Endothelial cell (in vitro differentiated cells): Measurements from ENCODE around the gene MT1B. TPM values are rescaled to one million over a fixed set of nuclear protein-coding genes. Genes with fewer than 3 reads are reported as not detected.
A peak's percentile ranks its signal among the peaks of the same experiment; 100 is the strongest.

Source experiments
- DNase-seq: peaks from one replicate; pipeline ENCODE4 v3.0.0; 2021; ENCODE audit warnings: low spot score
- H3K27ac Mint-ChIP-seq: one replicate; pipeline ENCODE4 v1.8.0; 2021; ENCODE audit warnings: mixed read lengths, inconsistent platforms; ENCODE audit not compliant: unreplicated experiment
- H3K27me3 Mint-ChIP-seq: one replicate; pipeline ENCODE4 v1.8.0; 2021; ENCODE audit warnings: mild to moderate bottlenecking, moderate library complexity, mixed read lengths, inconsistent platforms; ENCODE audit not compliant: unreplicated experiment
- H3K36me3 Mint-ChIP-seq: one replicate; pipeline ENCODE4 v1.8.0; 2021; ENCODE audit warnings: mild to moderate bottlenecking, low read depth, mixed read lengths, inconsistent platforms; ENCODE audit not compliant: unreplicated experiment
- H3K4me1 Mint-ChIP-seq: one replicate; pipeline ENCODE4 v1.8.0; 2021; ENCODE audit warnings: mild to moderate bottlenecking, mixed read lengths, inconsistent platforms; ENCODE audit not compliant: unreplicated experiment
- H3K4me3 Mint-ChIP-seq: one replicate; pipeline ENCODE4 v1.8.0; 2021; ENCODE audit warnings: mild to moderate bottlenecking, mixed read lengths, inconsistent platforms; ENCODE audit not compliant: unreplicated experiment
- H3K9me3 Mint-ChIP-seq: one replicate; pipeline ENCODE4 v1.8.0; 2021; ENCODE audit warnings: mixed read lengths, inconsistent platforms; ENCODE audit not compliant: unreplicated experiment
- total RNA-seq: library from RNA; stranded (reverse); fragmentation: NEBNext Ultra II Directional; extraction: Animal tissue kit (Norgen Biotek cat#: 25700); gene quantifications from one replicate; pipeline ENCODE4 v1.2.1, GENCODE V29; 2021; ENCODE audit not compliant: unreplicated experiment
- TF ChIP-seq, protein P1 (sequence below): fragments of 200-600 bp; sonication (generic); IDR thresholded peaks from one replicate; pipeline ENCODE4 v1.5.0; 2021; ENCODE audit warnings: antibody characterized with exemption; ENCODE audit not compliant: unreplicated experiment

The MT1B gene
- total RNA-seq, 1 donor from 2014 or later: not detected

DNA sequence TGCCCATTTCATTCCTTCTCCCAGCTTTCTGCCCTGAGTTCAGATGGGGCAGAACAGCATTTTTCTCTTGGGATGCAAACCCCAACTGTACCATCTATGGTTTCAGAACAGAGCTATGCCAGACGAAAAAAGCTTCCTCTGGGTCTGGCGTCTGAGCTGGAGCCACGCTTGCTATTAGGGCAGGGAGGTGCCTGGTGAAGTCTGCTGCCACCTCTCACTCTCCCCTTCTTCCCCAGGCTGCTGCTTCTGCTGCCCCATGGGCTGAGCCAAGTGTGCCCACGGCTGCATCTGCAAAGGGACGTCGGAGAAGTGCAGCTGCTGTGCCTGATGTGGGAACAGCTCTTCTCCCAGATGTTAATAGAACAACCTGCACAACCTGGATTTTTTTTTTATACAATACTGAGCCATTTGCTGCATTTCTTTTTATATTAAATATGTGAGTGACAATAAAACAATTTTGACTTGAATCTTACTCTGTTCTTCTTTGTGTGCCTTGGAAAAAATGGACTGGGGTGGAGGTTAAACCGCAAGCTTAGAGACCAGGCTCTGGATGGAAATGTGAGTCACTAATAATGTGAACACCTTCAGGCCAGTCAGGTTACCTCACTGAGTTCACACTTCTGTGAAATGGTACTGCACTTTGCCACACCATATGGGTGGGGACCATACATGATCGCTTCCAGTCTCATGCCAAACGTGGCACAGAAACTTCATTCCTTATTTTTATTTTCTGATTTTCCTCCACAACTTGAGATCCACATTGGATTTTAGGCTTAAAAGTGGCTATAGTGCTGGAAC, 14.9 kb upstream of the MT1B start:
- peaks cover 10% of the 10 kb centered on the region for H3K4me1 Mint-ChIP-seq
- TF ChIP-seq, protein P1, sequence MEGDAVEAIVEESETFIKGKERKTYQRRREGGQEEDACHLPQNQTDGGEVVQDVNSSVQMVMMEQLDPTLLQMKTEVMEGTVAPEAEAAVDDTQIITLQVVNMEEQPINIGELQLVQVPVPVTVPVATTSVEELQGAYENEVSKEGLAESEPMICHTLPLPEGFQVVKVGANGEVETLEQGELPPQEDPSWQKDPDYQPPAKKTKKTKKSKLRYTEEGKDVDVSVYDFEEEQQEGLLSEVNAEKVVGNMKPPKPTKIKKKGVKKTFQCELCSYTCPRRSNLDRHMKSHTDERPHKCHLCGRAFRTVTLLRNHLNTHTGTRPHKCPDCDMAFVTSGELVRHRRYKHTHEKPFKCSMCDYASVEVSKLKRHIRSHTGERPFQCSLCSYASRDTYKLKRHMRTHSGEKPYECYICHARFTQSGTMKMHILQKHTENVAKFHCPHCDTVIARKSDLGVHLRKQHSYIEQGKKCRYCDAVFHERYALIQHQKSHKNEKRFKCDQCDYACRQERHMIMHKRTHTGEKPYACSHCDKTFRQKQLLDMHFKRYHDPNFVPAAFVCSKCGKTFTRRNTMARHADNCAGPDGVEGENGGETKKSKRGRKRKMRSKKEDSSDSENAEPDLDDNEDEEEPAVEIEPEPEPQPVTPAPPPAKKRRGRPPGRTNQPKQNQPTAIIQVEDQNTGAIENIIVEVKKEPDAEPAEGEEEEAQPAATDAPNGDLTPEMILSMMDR: no peak
- H3K9me3 Mint-ChIP-seq: no peaks in the 10 kb centered on the region
- H3K4me3 Mint-ChIP-seq: no peak overlapping the region
- H3K27ac Mint-ChIP-seq: no peak overlapping the region
- H3K27me3 Mint-ChIP-seq: peaks cover 39% of the 10 kb centered on the region
- no peaks in the 10 kb centered on the region for H3K36me3 Mint-ChIP-seq
- DNase-seq: no peak

DNA sequence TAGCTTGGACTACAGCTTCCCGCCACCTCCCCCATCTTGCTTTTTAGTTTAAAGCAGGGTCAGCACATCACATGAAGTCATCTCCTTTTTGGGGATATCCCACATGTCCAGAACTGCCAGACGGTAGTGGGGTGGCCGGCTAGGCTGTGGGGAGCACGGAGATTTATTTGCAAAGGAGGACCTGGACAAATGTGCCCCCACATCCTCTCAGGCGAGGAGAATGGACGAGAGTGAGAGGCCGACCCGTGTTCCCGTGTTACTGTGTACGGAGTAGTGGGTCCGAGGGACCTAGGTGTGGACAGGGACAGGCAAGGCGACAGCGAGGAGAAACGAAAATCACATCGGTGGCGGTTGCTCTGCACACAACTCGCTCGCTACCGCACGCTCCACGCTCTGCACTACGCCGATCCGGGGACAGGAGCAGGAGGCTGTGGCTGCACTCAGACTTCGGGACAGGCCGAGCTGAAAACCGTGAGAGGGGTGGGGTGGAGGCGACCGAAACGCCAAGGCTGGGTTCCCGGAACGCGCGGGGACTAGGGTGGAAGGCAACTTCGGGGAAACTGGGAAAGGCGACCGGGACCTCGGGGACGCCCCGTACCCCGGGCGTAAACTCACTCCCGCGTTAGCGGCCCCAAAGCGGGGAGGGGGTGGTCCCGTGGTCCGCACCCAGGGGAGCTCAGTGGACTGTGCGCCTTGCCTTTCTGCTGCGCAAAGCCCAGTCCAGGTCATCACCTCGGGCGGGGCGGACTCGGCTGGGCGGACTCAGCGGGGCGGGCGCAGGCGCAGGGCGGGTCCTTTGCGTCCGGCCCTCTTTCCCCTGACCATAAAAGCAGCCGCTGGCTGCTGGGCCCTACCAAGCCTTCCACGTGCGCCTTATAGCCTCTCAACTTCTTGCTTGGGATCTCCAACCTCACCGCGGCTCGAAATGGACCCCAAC, 13.6 kb upstream of the MT1B start, which contains the start of gene MT1A:
Gene MT1A, plus strand, starts transcription at position 853 of the 937 bp plus-strand sequence. Its CDS starts 73 bp downstream, at position 926.
- no peak within 1 kb of the TSS for H3K27ac Mint-ChIP-seq

GRCh38 chr16:56639045-56639444, 12.6 kb upstream of the MT1B start:
- Mint-ChIP-seq H3K9me3 (no peaks in the 10 kb centered on the region), H3K4me1 (peaks cover 7% of the 10 kb centered on the region), H3K27ac (no peak overlapping the region), H3K4me3 (no peak overlapping the region), H3K27me3 (peaks cover 41% of the 10 kb centered on the region), H3K36me3 (no peaks in the 10 kb centered on the region)
- no peak for DNase-seq
- TF ChIP-seq, protein P1: no peak

More for the DNA sequence above, 13.6 kb upstream of the MT1B start, which contains the start of gene MT1A:
- Mint-ChIP-seq H3K4me1 (peaks cover 7% of the 10 kb centered on the region), H3K36me3 (no peaks in the 10 kb centered on the region), H3K4me3 (peak within 1 kb of the TSS; percentile 11), H3K27me3 (peaks cover 38% of the 10 kb centered on the region), H3K9me3 (no peaks in the 10 kb centered on the region)
- no peak for DNase-seq
- TF ChIP-seq, protein P1: no peak

- Mint-ChIP-seq H3K27ac (no peak overlapping the region), H3K4me1 (peaks cover 4% of the 10 kb centered on the region), H3K36me3 (no peaks in the 10 kb centered on the region), H3K27me3 (peaks cover 36% of the 10 kb centered on the region), H3K9me3 (no peaks in the 10 kb centered on the region), H3K4me3 (no peak overlapping the region)
- TF ChIP-seq, protein P1: no peak
- no peak for DNase-seq
These were observed 11.6 kb upstream of the MT1B start for GRCh38 chr16:56640076-56640475.
